Measurements from ENCODE around the gene ZDHHC14. TPM values are rescaled to one million over a fixed set of nuclear protein-coding genes. Genes with fewer than 3 reads are reported as not detected.
"Not testable (repeated sequence)": the region's sequence is repeated elsewhere in the genome, so short reads cannot be mapped to it uniquely, and the experiment has no call there.

Gene ZDHHC14
- total RNA-seq, 1 experiment from 2014 or later, result 17.3 TPM

DNA sequence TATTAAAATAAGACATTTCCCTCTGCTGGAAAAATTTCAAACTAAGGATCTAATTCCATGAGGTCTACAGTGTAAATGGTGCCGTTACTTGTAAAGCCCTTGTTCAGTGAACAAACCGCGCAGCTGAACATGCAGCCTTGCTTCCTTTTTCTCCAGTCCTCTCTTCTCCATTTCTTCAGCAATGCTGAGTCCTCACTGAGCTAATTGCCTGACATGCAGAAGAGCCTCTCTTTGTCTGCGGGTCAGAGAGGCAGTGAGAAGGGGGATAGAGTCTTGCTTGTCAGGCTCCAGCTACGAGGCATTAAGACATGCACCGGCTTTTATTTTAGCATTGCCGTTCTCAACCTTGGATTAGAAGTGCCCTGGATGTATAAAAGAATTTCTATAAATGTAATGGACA, 25.7 kb downstream of the ZDHHC14 start:
- CTCF ChIA-PET, result no interaction called here
- no peaks in the 10 kb centered on the region for H3K36me3 Mint-ChIP-seq (ENCODE audit: insufficient read depth, unreplicated experiment)
- TF ChIP-seq, protein P1, sequence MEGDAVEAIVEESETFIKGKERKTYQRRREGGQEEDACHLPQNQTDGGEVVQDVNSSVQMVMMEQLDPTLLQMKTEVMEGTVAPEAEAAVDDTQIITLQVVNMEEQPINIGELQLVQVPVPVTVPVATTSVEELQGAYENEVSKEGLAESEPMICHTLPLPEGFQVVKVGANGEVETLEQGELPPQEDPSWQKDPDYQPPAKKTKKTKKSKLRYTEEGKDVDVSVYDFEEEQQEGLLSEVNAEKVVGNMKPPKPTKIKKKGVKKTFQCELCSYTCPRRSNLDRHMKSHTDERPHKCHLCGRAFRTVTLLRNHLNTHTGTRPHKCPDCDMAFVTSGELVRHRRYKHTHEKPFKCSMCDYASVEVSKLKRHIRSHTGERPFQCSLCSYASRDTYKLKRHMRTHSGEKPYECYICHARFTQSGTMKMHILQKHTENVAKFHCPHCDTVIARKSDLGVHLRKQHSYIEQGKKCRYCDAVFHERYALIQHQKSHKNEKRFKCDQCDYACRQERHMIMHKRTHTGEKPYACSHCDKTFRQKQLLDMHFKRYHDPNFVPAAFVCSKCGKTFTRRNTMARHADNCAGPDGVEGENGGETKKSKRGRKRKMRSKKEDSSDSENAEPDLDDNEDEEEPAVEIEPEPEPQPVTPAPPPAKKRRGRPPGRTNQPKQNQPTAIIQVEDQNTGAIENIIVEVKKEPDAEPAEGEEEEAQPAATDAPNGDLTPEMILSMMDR (IDR thresholded peaks at IDR 0.05; ENCODE audit: unreplicated experiment), result no peak
- intact Hi-C loops (cut with micrococcal nuclease; ENCODE audit: unreplicated experiment), result no loop called here
- no TSS peak for BruUV-seq (replicated peaks)
- no peak overlapping the region for H3K4me3 Mint-ChIP-seq (ENCODE audit: low read depth, unreplicated experiment)
- no peak overlapping the region for H3K27ac Mint-ChIP-seq (ENCODE audit: unreplicated experiment)
- H3K4me1 Mint-ChIP-seq (ENCODE audit: low read depth, unreplicated experiment), result no peaks in the 10 kb centered on the region
- H3K27me3 Mint-ChIP-seq (ENCODE audit: unreplicated experiment), result no peaks in the 10 kb centered on the region
- no peak for DNase-seq
- no peaks in the 10 kb centered on the region for H3K9me3 Mint-ChIP-seq (ENCODE audit: low read depth, unreplicated experiment)

DNA sequence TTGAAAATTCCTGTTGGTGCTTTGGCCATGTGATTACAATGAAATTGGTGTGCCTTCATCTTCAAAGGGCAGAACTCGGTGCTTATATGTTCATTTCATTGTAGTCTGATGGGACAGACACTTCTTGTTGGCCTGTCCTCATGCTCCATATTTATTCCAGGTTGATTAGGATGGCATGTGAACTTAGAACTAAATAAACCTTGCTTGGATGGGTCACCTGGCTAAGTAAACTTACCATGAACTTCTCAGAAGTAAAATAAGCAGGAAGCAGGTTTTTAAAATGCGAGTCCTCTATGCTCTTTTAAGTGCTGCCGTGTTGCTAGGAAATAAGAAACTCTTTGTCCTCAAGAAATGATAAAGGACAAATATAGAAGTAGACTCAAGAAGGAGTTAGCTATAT, 26.7 kb downstream of the ZDHHC14 start:
- Mint-ChIP-seq H3K4me3 (ENCODE audit: low read depth, unreplicated experiment) (no peak overlapping the region), H3K36me3 (ENCODE audit: insufficient read depth, unreplicated experiment) (no peaks in the 10 kb centered on the region), H3K27me3 (ENCODE audit: unreplicated experiment) (no peaks in the 10 kb centered on the region), H3K27ac (ENCODE audit: unreplicated experiment) (no peak overlapping the region), H3K9me3 (ENCODE audit: low read depth, unreplicated experiment) (no peaks in the 10 kb centered on the region), H3K4me1 (ENCODE audit: low read depth, unreplicated experiment) (no peaks in the 10 kb centered on the region)
- CTCF ChIA-PET, result no interaction called here
- BruUV-seq (replicated peaks), result no TSS peak
- intact Hi-C loops (cut with micrococcal nuclease; ENCODE audit: unreplicated experiment), result no loop called here
- no peak for DNase-seq
- TF ChIP-seq, protein P1 (IDR thresholded peaks at IDR 0.05; ENCODE audit: unreplicated experiment), result no peak

DNA sequence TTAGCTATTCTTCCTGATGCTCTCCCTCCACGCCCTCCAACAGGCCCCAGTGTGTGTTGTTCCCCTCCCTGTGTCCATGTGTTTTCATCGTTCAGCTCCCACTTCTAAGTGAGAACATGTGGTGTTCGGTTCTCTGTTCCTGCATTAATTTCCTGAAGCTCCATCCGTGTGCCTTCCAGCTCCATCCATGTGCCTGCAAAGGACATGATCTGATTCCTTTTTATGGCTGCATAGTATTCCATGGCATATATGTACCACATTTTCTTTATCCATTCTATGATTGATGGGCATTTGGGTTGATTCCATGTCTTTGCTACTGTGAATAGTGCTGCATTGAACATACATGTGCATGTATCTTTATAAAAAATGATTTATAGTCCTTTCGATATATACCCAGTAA, 27.4 kb downstream of the ZDHHC14 start:
- H3K27ac Mint-ChIP-seq (ENCODE audit: unreplicated experiment); H3K36me3 Mint-ChIP-seq (ENCODE audit: insufficient read depth, unreplicated experiment); DNase-seq; intact Hi-C loops (cut with micrococcal nuclease; ENCODE audit: unreplicated experiment); H3K27me3 Mint-ChIP-seq (ENCODE audit: unreplicated experiment); BruUV-seq (replicated peaks); H3K4me1 Mint-ChIP-seq (ENCODE audit: low read depth, unreplicated experiment); H3K4me3 Mint-ChIP-seq (ENCODE audit: low read depth, unreplicated experiment); CTCF ChIA-PET; H3K9me3 Mint-ChIP-seq (ENCODE audit: low read depth, unreplicated experiment): not testable (repeated sequence)

DNA sequence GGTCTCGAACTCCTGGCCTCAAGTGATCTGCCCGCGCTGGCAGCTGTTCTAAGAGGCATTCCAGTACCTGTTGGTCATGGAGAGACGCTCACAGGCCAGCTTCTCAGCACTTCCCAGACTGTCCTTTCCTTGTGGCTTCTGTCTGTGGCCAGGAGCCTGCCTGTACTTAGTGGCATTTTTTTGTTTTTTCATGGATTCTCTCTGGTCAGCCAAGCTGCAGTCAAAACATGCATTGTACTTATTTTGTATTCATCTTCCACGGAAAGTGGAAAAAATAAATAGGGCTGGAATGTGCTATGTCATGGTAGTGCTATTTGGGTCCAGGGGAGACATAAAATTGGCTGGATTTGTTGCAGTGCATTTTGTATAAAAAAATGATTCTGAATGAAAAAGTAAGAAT, 29.1 kb downstream of the ZDHHC14 start:
- DNase-seq, result no peak
- Mint-ChIP-seq H3K4me1 (ENCODE audit: low read depth, unreplicated experiment) (no peaks in the 10 kb centered on the region), H3K4me3 (ENCODE audit: low read depth, unreplicated experiment) (no peak overlapping the region), H3K27me3 (ENCODE audit: unreplicated experiment) (no peaks in the 10 kb centered on the region), H3K36me3 (ENCODE audit: insufficient read depth, unreplicated experiment) (no peaks in the 10 kb centered on the region), H3K27ac (ENCODE audit: unreplicated experiment) (no peak overlapping the region), H3K9me3 (ENCODE audit: low read depth, unreplicated experiment) (no peaks in the 10 kb centered on the region)
- CTCF ChIA-PET, result no interaction called here
- TF ChIP-seq, protein P1 (IDR thresholded peaks at IDR 0.05; ENCODE audit: unreplicated experiment), result no peak
- no TSS peak for BruUV-seq (replicated peaks)
- intact Hi-C loops (cut with micrococcal nuclease; ENCODE audit: unreplicated experiment), result no loop called here

DNA sequence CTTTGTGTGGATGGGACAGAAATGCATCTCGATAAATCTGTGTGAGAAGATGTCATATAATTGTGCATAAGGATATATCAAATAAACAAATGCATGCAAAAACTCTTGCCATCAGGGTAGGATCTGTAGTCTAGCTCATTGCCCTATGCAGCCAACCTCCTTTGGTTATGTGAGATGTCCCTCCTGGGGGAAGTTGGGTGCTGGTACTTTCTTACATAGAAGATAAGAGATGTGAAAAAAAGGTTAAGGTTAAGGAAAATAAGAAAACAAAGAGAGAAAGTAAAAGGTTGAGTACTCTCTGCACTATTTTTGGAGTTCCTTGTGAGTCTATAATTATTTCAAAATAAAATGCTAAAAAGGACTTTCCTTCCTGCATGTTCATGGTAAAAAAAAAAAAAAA, 30.4 kb downstream of the ZDHHC14 start:
- Mint-ChIP-seq H3K36me3 (ENCODE audit: insufficient read depth, unreplicated experiment) (no peaks in the 10 kb centered on the region), H3K27ac (ENCODE audit: unreplicated experiment) (no peak overlapping the region), H3K27me3 (ENCODE audit: unreplicated experiment) (no peaks in the 10 kb centered on the region), H3K4me3 (ENCODE audit: low read depth, unreplicated experiment) (no peak overlapping the region), H3K9me3 (ENCODE audit: low read depth, unreplicated experiment) (no peaks in the 10 kb centered on the region), H3K4me1 (ENCODE audit: low read depth, unreplicated experiment) (no peaks in the 10 kb centered on the region)
- DNase-seq, result no peak
- intact Hi-C loops (cut with micrococcal nuclease; ENCODE audit: unreplicated experiment), result no loop called here
- TF ChIP-seq, protein P1 (IDR thresholded peaks at IDR 0.05; ENCODE audit: unreplicated experiment), result no peak
- no TSS peak for BruUV-seq (replicated peaks)
- CTCF ChIA-PET, result no interaction called here

Measured in Calu3 (cell line).